Measurements from ENCODE around the gene CCDC188. TPM values are rescaled to one million over a fixed set of nuclear protein-coding genes. Genes with fewer than 3 reads are reported as not detected.

Gene CCDC188
- total RNA-seq, 2 experiments from 2014 or later: not detected

DNA sequence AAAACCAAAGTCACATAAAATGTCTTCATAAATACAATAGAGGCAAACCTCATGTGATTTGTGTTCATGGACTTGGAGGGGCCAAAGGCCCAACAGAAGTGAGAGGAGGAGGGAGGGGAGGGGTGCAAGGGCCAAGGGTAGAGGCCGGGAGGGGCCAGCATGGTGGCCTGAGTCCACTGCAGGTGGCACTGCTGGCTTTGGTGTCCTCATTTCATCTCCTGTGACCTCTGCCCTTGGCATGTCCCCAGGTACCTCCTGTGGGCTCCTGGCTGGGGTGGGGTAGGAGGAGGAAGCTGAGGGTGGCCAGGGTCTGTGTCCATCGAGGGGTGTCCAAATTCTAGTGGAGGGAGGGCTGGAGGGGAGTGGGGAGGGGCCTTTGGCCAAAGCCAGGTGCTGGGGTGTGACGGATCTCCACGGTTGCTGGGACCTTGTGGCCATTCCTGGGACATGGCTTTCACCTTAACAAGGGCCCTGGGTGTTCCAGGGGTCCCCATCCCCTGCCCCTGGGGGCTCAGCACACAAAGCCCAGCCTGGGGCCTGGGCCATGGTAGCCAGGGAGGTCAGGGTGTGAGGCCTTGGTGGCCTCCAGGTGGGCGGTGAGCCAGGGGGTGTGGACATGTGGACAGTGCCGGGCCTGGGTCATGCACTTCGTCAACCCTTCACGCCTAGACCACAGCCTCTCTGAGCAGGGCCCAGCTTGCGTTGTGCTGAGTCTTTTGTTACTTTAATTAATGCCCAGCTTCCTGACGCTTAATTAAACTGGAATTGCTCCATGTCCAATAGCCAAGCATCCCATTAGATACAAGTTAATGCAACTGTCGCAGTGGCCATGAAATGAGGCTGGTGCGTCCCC, 20.7 kb upstream of the CCDC188 start:
- no peaks in the 10 kb centered on the region for H3K9me3 ChIP-seq (ENCODE audit: low read length)
- no peak for DNase-seq (ENCODE audit: low spot score)
- H3K27ac ChIP-seq (ENCODE audit: low read depth, low read length, poor library complexity, severe bottlenecking): no peak overlapping the region
- no peak overlapping the region for H3K4me2 ChIP-seq (ENCODE audit: low read length)
- ChIA-PET CTCF (ENCODE audit: unreplicated experiment) (interaction anchor here (0.6 kb wide), 2 partner anchors 128 to 237 kb away, joined by 3 read pairs; no protein-coding TSS in a partner anchor), POLR2A (no interaction called here)
- no TSS peak for BruUV-seq (replicated peaks)
- no peak for TF ChIP-seq EZH2phosphoT487 (IDR thresholded peaks at IDR 0.05; ENCODE audit: borderline replicate concordance, low read depth, low read length)
- TF ChIP-seq CTCF (conservative IDR thresholded peaks at IDR 0.05; ENCODE audit: low read length): no peak
- H3K36me3 ChIP-seq (ENCODE audit: insufficient read depth, low read length): no peaks in the 10 kb centered on the region
- intact Hi-C loops (cut with micrococcal nuclease; ENCODE audit: unreplicated experiment): no loop called here
- no peaks in the 10 kb centered on the region for H3K9me2 ChIP-seq (ENCODE audit: insufficient read depth, low read length)
- no peaks in the 10 kb centered on the region for H3K79me2 ChIP-seq (ENCODE audit: insufficient read depth, low read depth, low read length)
- no peak overlapping the region for H3K4me3 ChIP-seq (ENCODE audit: low read depth, low read length, poor library complexity, severe bottlenecking)
- H4K20me1 ChIP-seq (ENCODE audit: insufficient read depth, low read length): no peaks in the 10 kb centered on the region
- H3K4me1 ChIP-seq (ENCODE audit: insufficient read depth, low read length, poor library complexity, severe bottlenecking): no peaks in the 10 kb centered on the region
- no peak overlapping the region for H2AFZ ChIP-seq (ENCODE audit: low read length)

DNA sequence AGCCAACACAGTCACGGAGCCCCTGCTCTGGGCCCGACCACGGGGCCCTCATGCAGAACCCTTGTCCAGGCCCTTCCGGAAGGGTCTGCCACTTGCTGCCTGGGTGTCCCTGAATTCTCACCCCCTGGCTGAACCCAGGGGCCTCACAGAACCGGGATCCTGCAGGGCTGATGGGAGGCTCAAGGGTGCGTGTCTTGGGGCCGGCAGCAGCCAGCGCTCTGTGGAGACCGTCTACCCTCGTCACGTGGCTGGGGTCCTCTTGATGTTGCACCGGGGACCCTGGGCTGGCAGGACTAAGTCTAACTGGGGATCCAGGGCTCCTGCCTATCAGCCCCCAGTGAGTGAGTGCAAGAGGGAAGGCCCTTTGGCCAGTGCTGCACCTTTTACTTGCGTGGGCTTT, 19.3 kb upstream of the CCDC188 start:
- Histone ChIP-seq H3K4me3 (ENCODE audit: low read depth, low read length, poor library complexity, severe bottlenecking) (no peak overlapping the region), H3K79me2 (ENCODE audit: insufficient read depth, low read depth, low read length) (no peaks in the 10 kb centered on the region), H3K4me2 (ENCODE audit: low read length) (no peak overlapping the region), H2AFZ (ENCODE audit: low read length) (no peak overlapping the region), H4K20me1 (ENCODE audit: insufficient read depth, low read length) (no peaks in the 10 kb centered on the region), H3K9me2 (ENCODE audit: insufficient read depth, low read length) (no peaks in the 10 kb centered on the region), H3K9me3 (ENCODE audit: low read length) (no peaks in the 10 kb centered on the region), H3K36me3 (ENCODE audit: insufficient read depth, low read length) (no peaks in the 10 kb centered on the region), H3K27ac (ENCODE audit: low read depth, low read length, poor library complexity, severe bottlenecking) (no peak overlapping the region), H3K4me1 (ENCODE audit: insufficient read depth, low read length, poor library complexity, severe bottlenecking) (no peaks in the 10 kb centered on the region)
- intact Hi-C loops (cut with micrococcal nuclease; ENCODE audit: unreplicated experiment): no loop called here
- no TSS peak for BruUV-seq (replicated peaks)
- no peak for DNase-seq (ENCODE audit: low spot score)
- no peak for TF ChIP-seq EZH2phosphoT487 (IDR thresholded peaks at IDR 0.05; ENCODE audit: borderline replicate concordance, low read depth, low read length)
- no peak for TF ChIP-seq CTCF (conservative IDR thresholded peaks at IDR 0.05; ENCODE audit: low read length)
- CTCF ChIA-PET (ENCODE audit: unreplicated experiment): no interaction called here
- POLR2A ChIA-PET: no interaction called here

DNA sequence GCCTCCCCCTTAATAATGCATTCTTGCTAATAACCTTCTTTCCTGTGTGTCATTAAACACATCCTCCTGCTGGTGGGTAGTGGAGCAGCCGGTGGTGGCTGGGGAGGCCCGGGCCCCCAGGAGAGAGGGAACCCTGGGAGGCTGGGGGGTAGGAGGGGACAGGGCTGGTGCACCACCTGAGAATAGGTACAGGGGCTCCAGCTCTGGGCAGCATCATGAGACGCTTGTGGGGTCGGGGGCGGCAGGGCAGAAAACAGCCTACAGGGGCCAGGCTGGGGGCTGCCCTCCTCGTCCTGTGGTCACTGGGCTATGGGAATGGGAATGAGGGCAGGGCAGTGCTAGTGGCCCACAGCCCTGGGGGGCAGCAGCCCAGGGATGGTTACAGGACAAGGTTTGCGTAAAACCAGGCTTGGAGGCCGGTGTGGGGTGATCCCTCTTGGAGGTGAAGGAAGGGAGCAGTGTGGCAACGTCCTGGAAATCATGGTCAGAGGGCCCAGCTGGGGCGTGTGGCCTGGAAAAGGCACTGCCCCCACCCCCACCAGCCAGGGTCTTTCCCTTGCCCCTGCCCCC, 18.5 kb upstream of the CCDC188 start:
- no peak overlapping the region for H3K4me2 ChIP-seq (ENCODE audit: low read length)
- ChIA-PET POLR2A (no interaction called here), CTCF (ENCODE audit: unreplicated experiment) (no interaction called here)
- H3K9me2 ChIP-seq (ENCODE audit: insufficient read depth, low read length): no peaks in the 10 kb centered on the region
- H3K4me1 ChIP-seq (ENCODE audit: insufficient read depth, low read length, poor library complexity, severe bottlenecking): no peaks in the 10 kb centered on the region
- no TSS peak for BruUV-seq (replicated peaks)
- no peak overlapping the region for H2AFZ ChIP-seq (ENCODE audit: low read length)
- no peak overlapping the region for H3K4me3 ChIP-seq (ENCODE audit: low read depth, low read length, poor library complexity, severe bottlenecking)
- H3K79me2 ChIP-seq (ENCODE audit: insufficient read depth, low read depth, low read length): no peaks in the 10 kb centered on the region
- no peak for DNase-seq (ENCODE audit: low spot score)
- H3K36me3 ChIP-seq (ENCODE audit: insufficient read depth, low read length): no peaks in the 10 kb centered on the region
- intact Hi-C loops (cut with micrococcal nuclease; ENCODE audit: unreplicated experiment): no loop called here
- TF ChIP-seq EZH2phosphoT487 (IDR thresholded peaks at IDR 0.05; ENCODE audit: borderline replicate concordance, low read depth, low read length) (no peak), CTCF (conservative IDR thresholded peaks at IDR 0.05; ENCODE audit: low read length) (no peak)
- H4K20me1 ChIP-seq (ENCODE audit: insufficient read depth, low read length): no peaks in the 10 kb centered on the region
- no peak overlapping the region for H3K27ac ChIP-seq (ENCODE audit: low read depth, low read length, poor library complexity, severe bottlenecking)
- H3K9me3 ChIP-seq (ENCODE audit: low read length): no peaks in the 10 kb centered on the region

All from OCI-LY7 (cell line).